Neuronal stem cell (in vitro differentiated cells): Measurements from ENCODE around the gene SLC6A6.

Experiments
- DNase-seq: peaks from one replicate; pipeline ENCODE4 v3.0.0-alpha.2; 2013; ENCODE audit warnings: low spot score
- H2AFZ ChIP-seq: one replicate; pipeline ENCODE4 v1.6.1; 2013; ENCODE audit warnings: mild to moderate bottlenecking, low read length, inconsistent platforms
- H2AK5ac ChIP-seq: 2 replicates; pipeline ENCODE4 v1.6.1; 2013; ENCODE audit warnings: low read depth, mild to moderate bottlenecking, inconsistent platforms, low read length, moderate library complexity, mixed read lengths
- H2BK120ac ChIP-seq: 2 replicates; pipeline ENCODE4 v1.6.1; 2013; ENCODE audit warnings: low read depth, mild to moderate bottlenecking, inconsistent platforms, low read length, moderate library complexity, mixed read lengths
- H2BK12ac ChIP-seq: one replicate; pipeline ENCODE4 v1.6.1; 2013; ENCODE audit warnings: low read length, inconsistent platforms
- H2BK15ac ChIP-seq: 2 replicates; pipeline ENCODE4 v1.6.1; 2013; ENCODE audit warnings: mild to moderate bottlenecking, low read length, inconsistent platforms, mixed read lengths
- H2BK5ac ChIP-seq: one replicate; pipeline ENCODE4 v1.6.1; 2013; ENCODE audit warnings: inconsistent platforms, mild to moderate bottlenecking, low read length, moderate library complexity
- H3K14ac ChIP-seq: one replicate; pipeline ENCODE4 v1.6.1; 2013; ENCODE audit warnings: low read length, inconsistent platforms
- H3K18ac ChIP-seq: 2 replicates; pipeline ENCODE4 v1.6.1; 2013; ENCODE audit warnings: low read length, inconsistent platforms
- H3K23ac ChIP-seq: 2 replicates; pipeline ENCODE4 v1.6.1; 2013; ENCODE audit warnings: low read depth, mild to moderate bottlenecking, mixed read lengths, low read length, inconsistent platforms; ENCODE audit not compliant: poor library complexity
- H3K27ac ChIP-seq: replicated peaks from 3 replicates; pipeline ENCODE4 v1.5.1; 2013; ENCODE audit warnings: low read length, inconsistent platforms
- H3K27me3 ChIP-seq, 3 experiments: 2 replicates each; pipeline ENCODE4 v1.6.1; 2013; ENCODE audit warnings: low read length in 3 of 3, mild to moderate bottlenecking in 2 of 3, inconsistent platforms in 1 of 3, low read depth in 1 of 3, mixed read lengths in 1 of 3, moderate library complexity in 1 of 3; ENCODE audit not compliant: control insufficient read depth in 3 of 3, insufficient read depth in 3 of 3
- H3K36me3 ChIP-seq, 2 donors: replicated peaks in 1 of 2; 2 replicates each; pipeline ENCODE4 v1.6.1; 2013; ENCODE audit warnings: low read length in 2 of 2; ENCODE audit not compliant: control insufficient read depth in 2 of 2, insufficient read depth in 2 of 2
- H3K4ac ChIP-seq: 2 replicates; pipeline ENCODE4 v1.6.1; 2013; ENCODE audit warnings: inconsistent platforms, mild to moderate bottlenecking, low read length, moderate library complexity
- H3K4me1 ChIP-seq, 2 donors: 1 replicate in 1 of 2; 2 replicates in 1 of 2; pipeline ENCODE4 v1.6.1; 2013; ENCODE audit warnings: low read length in 2 of 2, low read depth in 1 of 2; ENCODE audit not compliant: control insufficient read depth in 2 of 2, insufficient read depth in 1 of 2
- H3K4me2 ChIP-seq: one replicate; pipeline ENCODE4 v1.6.1; 2013; ENCODE audit warnings: mild to moderate bottlenecking, low read length, inconsistent platforms; ENCODE audit not compliant: insufficient read depth, poor library complexity, severe bottlenecking
- H3K4me3 ChIP-seq, 2 donors: 2 replicates each; pipeline ENCODE4 v1.5.1; 2013; ENCODE audit warnings: low read length in 2 of 2, mild to moderate bottlenecking in 2 of 2, inconsistent platforms in 1 of 2, moderate library complexity in 1 of 2
- H3K79me1 ChIP-seq: one replicate; pipeline ENCODE4 v1.6.1; 2013; ENCODE audit warnings: low read depth, mild to moderate bottlenecking, inconsistent platforms, low read length, moderate library complexity
- H3K9ac ChIP-seq: one replicate; pipeline ENCODE4 v1.6.1; 2013; ENCODE audit warnings: mild to moderate bottlenecking, low read depth, low read length, inconsistent platforms; ENCODE audit not compliant: poor library complexity
- H3K9me3 ChIP-seq, 2 donors: replicated peaks in 1 of 2; 2 replicates each; pipeline versions ENCODE3 to v1.6.1; 2013; ENCODE audit warnings: low read length in 2 of 2, mild to moderate bottlenecking in 2 of 2, inconsistent platforms in 1 of 2, low read depth in 1 of 2, mixed read lengths in 1 of 2, moderate library complexity in 1 of 2; ENCODE audit not compliant: control insufficient read depth in 2 of 2, insufficient read depth in 1 of 2
- H4K8ac ChIP-seq: one replicate; pipeline ENCODE4 v1.6.1; 2013; ENCODE audit warnings: low read depth, mild to moderate bottlenecking, inconsistent platforms, low read length, moderate library complexity
- H4K91ac ChIP-seq: one replicate; pipeline ENCODE4 v1.6.1; 2013; ENCODE audit warnings: low read length, low read depth, mild to moderate bottlenecking, inconsistent platforms; ENCODE audit not compliant: poor library complexity
- WGBS, 2 donors: extraction: QIAGEN DNeasy Blood & Tissue Kit; methylation state at CpG; one replicate each; pipeline ENCODE4 v1.1.7; 2013; ENCODE audit warnings: missing lambda C conversion rate in 2 of 2, mixed read lengths in 1 of 2; ENCODE audit not compliant: insufficient read length in 2 of 2, insufficient replicate concordance in 1 of 2; ENCODE audit errors: extremely low coverage in 2 of 2; 5-methylcytosine and 5-hydroxymethylcytosine counted together

SLC6A6 gene

DNA sequence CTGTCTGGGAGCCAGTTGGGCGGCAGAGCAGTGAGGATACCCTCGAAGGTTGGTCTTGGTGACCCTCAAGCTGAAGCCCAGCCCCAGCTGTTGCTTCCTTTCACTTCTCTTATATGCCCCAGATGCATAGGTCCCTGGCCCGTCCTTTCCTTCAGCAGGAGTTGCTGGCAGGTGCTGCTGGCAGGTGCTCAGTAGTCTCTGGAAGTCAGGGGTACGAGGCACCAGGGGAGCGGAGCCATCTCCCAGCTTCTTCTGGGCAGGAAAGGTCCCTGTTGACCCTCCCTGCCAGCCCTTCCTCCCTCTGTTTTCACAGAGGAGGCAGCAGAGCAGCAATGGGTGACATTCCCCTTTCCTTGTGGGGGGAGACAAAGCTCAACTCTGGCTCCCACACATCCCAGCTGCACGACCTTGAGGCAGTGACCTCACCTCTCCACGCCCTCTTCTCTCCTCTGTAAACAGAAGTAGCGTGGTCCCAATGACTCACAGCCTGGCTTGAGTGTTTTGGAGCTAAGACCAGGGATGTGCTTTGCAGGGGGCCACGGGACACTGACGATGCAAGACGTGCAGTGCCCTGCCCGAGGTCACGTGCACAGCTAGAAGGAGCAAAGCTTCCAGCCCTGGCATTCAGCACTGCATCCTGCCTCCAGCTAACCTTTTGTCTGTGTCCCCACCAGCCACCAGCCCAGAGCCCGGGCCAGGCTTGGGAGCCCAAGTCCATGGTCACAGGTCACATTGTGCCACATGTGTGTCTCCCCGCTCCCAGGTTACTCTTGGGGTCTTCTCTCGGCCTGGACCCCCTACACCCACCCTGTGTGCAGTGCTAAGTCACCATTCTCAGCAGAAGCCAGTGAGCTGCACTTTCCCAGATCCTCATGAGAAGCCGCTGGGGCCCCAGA lies 49.7 kb downstream of the SLC6A6 start:
- H3K27me3 ChIP-seq = no peaks in the 10 kb centered on the region
- H3K23ac ChIP-seq = peak overlapping the region; percentile 56
- no peak overlapping the region for H2BK15ac ChIP-seq
- no peak overlapping the region for H3K4ac ChIP-seq
- H2AK5ac ChIP-seq = no peak overlapping the region
- H4K91ac ChIP-seq = no peak overlapping the region
- H3K79me1 ChIP-seq = no peaks in the 10 kb centered on the region
- peak overlapping the region; percentile 0 for H3K9ac ChIP-seq
- H4K8ac ChIP-seq = peak overlapping the region; percentile 23
- WGBS, 2 donors = no CpG with 5 or more reads among the region's 17 CpGs
- no peak overlapping the region for H3K14ac ChIP-seq
- peaks cover 19 to 45% of the 10 kb centered on the region in 2 donors for H3K36me3 ChIP-seq
- H3K18ac ChIP-seq = no peak overlapping the region
- H2BK5ac ChIP-seq = no peak overlapping the region
- H3K9me3 ChIP-seq = peaks cover 8 to 9% of the 10 kb centered on the region in 2 donors
- H3K4me3 ChIP-seq = peak overlapping the region in 1 of 2 donors; percentile 9
- H3K4me1 ChIP-seq = peaks cover 0 to 13% of the 10 kb centered on the region in 2 donors
- H2AFZ ChIP-seq = peak overlapping the region; percentile 85
- no peak for DNase-seq
- H3K27ac ChIP-seq = no peak overlapping the region
- H2BK12ac ChIP-seq = no peak overlapping the region
- no peak overlapping the region for H2BK120ac ChIP-seq
- H3K4me2 ChIP-seq = no peak overlapping the region

DNA sequence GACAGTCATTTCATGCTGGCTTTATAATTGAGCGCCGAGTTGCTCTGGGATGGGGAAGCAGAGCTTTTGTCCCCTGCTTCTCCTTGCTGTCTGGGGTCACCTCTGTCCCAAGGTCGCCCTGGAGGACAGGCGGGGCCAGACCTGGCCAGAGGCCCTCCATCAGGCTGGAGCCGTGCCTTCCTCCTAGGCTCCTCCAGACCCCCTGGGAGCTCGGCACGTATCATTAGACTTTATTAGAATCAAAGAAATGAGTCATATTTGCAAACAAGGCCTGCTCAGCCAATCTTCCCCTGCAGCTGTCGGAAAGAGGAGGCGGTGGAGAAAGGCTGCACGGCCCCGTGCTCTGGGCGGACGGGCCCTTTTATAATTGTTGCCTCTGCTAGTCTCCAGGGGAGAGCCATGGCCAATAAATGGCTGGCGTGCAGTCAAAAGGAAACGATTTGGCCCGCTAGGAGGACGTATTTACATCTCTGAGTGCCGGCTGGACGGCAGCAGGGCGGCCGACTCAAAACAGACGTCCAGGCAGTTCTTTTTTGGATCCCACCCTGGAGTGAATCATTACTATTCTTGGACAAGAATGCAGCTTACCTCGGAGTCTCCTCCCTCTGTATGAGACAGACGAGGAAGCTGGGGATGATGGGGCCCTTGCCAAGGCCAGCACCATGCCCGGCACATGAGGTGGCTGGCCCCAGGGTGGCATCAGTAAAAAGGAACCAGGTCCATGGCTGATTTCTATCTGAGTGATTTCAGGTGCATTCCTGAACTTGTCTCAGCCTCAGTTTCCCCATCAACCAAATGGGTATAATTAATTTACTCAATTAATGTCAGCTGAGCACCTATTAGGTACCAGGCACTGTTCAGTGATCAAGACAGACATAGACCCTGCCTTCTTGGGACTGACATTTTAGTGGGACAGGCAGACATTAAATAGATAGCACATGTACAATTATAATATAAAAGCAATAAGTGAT lies 50.6 kb downstream of the SLC6A6 start:
- WGBS, 2 donors = no CpG with 5 or more reads among the region's 25 CpGs
- Histone ChIP-seq H2AK5ac (no peak overlapping the region), H2BK120ac (no peak overlapping the region), H3K9ac (no peak overlapping the region), H3K4me2 (no peak overlapping the region), H3K36me3 (peaks cover 10 to 37% of the 10 kb centered on the region in 2 donors), H2BK5ac (no peak overlapping the region), H3K27me3 (no peaks in the 10 kb centered on the region), H3K9me3 (peaks cover 3 to 4% of the 10 kb centered on the region in 2 donors), H3K27ac (no peak overlapping the region), H2AFZ (peak overlapping the region; percentile 85), H3K4me1 (peaks cover 5 to 13% of the 10 kb centered on the region in 2 donors), H3K4ac (no peak overlapping the region), H3K4me3 (peak overlapping the region in 1 of 2 donors; percentile 1), H3K18ac (no peak overlapping the region), H3K14ac (no peak overlapping the region), H4K91ac (no peak overlapping the region), H2BK15ac (no peak overlapping the region), H3K23ac (no peak overlapping the region), H4K8ac (no peak overlapping the region), H2BK12ac (no peak overlapping the region), H3K79me1 (no peaks in the 10 kb centered on the region)
- DNase-seq = no peak

DNA sequence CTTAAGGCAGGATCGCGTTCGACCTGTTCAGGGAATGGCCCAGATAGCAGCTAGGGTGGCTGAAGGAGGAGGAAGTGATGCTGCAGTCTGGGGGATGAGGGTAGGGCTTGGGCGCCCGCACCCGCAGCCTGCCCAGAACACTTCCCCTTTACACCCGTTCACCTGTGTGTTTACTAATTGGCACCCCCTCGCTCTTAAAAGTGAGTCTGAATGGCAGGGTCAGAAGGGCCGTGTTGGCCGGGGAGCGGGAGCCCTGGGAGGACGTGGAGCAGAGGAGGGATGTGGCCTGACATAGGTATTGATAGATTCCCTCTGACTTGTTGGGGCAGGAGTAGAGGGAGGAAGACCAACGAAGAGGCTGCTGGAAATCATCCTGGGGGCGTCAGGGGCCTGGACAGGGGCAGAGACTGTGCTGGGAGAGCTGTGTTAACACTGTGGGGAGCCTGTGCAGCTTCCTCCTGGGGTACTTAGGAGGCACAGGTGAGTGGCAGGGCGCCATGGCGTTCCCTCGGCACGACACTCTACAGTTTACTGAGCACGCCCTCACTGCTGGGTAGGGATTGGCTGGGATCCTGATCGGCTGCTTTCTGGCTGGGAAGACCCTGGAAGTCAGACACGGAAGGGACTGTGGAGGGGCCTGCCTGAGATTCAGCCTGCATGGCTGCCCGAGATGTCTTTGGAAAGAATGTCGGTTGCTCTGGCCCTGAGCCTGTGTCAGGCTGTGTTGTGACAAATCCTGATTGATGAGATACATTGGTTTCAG lies 51.7 kb downstream of the SLC6A6 start:
- Histone ChIP-seq H3K79me1 (no peaks in the 10 kb centered on the region), H2AK5ac (no peak overlapping the region), H3K27me3 (no peaks in the 10 kb centered on the region), H3K27ac (no peak overlapping the region), H3K18ac (peak overlapping the region; percentile 35), H2BK15ac (no peak overlapping the region), H3K4me2 (no peak overlapping the region), H3K36me3 (peaks cover 0 to 34% of the 10 kb centered on the region in 2 donors), H2BK120ac (no peak overlapping the region), H2BK5ac (no peak overlapping the region), H2AFZ (no peak overlapping the region), H4K8ac (no peak overlapping the region), H3K14ac (peak overlapping the region; percentile 11), H3K4me3 (no peak overlapping the region), H3K4ac (no peak overlapping the region), H3K4me1 (peaks cover 8 to 13% of the 10 kb centered on the region in 2 donors), H3K23ac (no peak overlapping the region), H2BK12ac (no peak overlapping the region), H3K9ac (no peak overlapping the region), H3K9me3 (peaks cover 0 to 2% of the 10 kb centered on the region in 2 donors), H4K91ac (no peak overlapping the region)
- no CpG with 5 or more reads among the region's 23 CpGs for WGBS, 2 donors
- no peak for DNase-seq
